Subcutaneous adipose tissue (tissue), 4 donors: ENCODE measurements around the gene PRR20G. TPM values are rescaled to one million over a fixed set of nuclear protein-coding genes. Genes with fewer than 3 reads are reported as not detected.

Experiments
- CTCF ChIP-seq: fragments of 450-650 bp; IDR thresholded peaks from one replicate; pipeline ENCODE4 v1.5.1; 2016; ENCODE audit warnings: low read depth, mild to moderate bottlenecking, control low read depth, antibody characterized with exemption, moderate library complexity
- total RNA-seq, 4 donors: library from RNA; depleted of rRNA; stranded (reverse); fragments of >200 nt; gene quantifications; one replicate each; pipeline ENCODE4 v1.1.0, GENCODE V29; 2016

The PRR20G gene
- total RNA-seq, 4 donors from 2014 or later: not detected

GRCh38 chr3:127296959-127297358 lies 9.1 kb upstream of the PRR20G start:
- no peak for TF ChIP-seq CTCF

- no peak for TF ChIP-seq CTCF
Measured at GRCh38 chr3:127296166-127296565, 8.3 kb upstream of the PRR20G start.

GRCh38 chr3:127291611-127292010 lies 3.8 kb upstream of the PRR20G start:
- TF ChIP-seq CTCF: no peak

GRCh38 chr3:127291114-127291513 lies 3.3 kb upstream of the PRR20G start:
- no peak for TF ChIP-seq CTCF

GRCh38 chr3:127289706-127290575 lies 2.1 kb upstream of the PRR20G start:
- TF ChIP-seq CTCF: no peak

- no peak for TF ChIP-seq CTCF
Measured at GRCh38 chr3:127288921-127289705, 1.3 kb upstream of the PRR20G start.

GRCh38 chr3:127288343-127288742 lies 497 bp upstream of the PRR20G start:
- TF ChIP-seq CTCF: no peak
